ENCODE results near the gene CACNA1I.

The CACNA1I gene

DNA sequence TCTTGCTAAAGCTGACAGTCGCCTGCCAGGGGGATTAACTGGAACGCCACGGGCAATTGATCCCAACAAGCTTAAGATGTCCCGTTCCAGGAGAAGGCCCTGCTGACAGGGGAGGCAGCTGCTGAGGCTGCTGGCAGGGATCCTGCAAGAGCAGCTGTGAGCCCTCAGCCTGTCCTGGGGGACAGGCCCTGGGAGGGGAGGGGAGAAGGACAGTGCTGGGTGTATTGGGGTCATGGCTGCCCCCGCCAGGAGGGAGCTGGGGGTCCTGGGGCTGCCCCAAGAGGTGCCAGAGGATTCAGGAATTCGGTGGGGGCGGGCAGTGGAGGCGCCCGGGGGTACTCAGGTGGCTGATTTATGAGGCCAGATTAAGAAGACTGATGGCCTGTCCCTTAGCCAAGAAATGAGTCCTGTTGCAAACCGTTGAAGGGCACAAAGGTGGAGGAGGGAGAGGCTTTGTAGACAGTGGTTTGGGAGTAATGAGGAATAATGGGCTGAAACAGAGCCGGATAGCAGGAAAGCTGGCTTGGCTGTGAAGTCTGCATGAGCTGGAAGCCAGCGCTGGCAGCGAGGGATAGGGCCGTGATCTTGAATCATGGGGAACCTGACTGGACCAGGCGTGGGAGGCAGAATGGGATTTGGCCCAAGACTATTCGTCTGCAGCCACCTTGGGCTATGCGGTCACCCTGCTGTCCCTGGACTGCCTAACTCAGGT is 133.5 kb downstream of the CACNA1I start:
- H3K27ac ChIP-seq, result no peak overlapping the region
- TF ChIP-seq ZFX (IDR thresholded peaks at IDR 0.05), result no peak
- TF ChIP-seq, protein P1, sequence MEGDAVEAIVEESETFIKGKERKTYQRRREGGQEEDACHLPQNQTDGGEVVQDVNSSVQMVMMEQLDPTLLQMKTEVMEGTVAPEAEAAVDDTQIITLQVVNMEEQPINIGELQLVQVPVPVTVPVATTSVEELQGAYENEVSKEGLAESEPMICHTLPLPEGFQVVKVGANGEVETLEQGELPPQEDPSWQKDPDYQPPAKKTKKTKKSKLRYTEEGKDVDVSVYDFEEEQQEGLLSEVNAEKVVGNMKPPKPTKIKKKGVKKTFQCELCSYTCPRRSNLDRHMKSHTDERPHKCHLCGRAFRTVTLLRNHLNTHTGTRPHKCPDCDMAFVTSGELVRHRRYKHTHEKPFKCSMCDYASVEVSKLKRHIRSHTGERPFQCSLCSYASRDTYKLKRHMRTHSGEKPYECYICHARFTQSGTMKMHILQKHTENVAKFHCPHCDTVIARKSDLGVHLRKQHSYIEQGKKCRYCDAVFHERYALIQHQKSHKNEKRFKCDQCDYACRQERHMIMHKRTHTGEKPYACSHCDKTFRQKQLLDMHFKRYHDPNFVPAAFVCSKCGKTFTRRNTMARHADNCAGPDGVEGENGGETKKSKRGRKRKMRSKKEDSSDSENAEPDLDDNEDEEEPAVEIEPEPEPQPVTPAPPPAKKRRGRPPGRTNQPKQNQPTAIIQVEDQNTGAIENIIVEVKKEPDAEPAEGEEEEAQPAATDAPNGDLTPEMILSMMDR (conservative IDR thresholded peaks at IDR 0.05), result no peak

DNA sequence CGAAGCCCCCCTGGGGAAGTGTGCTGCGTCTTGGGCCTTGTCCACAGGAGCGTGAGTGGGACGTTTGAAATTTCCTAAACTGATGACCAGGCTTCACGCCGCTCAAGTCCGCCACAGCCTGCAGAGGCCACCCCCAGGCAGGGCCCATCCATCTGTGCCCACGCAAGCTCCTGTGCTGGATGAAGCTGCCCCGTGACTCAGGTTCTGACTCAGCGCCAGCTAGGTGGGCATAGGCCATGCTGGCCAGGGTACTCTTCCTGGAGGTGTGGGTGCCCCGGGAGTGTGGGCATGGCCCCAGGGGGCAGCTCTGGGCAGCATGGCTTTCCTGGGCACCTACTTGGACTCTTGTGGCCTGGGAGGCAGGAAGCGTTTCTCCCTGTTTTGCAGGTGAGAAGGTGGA is 134.8 kb downstream of the CACNA1I start:
- no peak overlapping the region for H3K27ac ChIP-seq
- no peak for TF ChIP-seq ZFX (IDR thresholded peaks at IDR 0.05)
- TF ChIP-seq, protein P1 (conservative IDR thresholded peaks at IDR 0.05), result no peak

DNA sequence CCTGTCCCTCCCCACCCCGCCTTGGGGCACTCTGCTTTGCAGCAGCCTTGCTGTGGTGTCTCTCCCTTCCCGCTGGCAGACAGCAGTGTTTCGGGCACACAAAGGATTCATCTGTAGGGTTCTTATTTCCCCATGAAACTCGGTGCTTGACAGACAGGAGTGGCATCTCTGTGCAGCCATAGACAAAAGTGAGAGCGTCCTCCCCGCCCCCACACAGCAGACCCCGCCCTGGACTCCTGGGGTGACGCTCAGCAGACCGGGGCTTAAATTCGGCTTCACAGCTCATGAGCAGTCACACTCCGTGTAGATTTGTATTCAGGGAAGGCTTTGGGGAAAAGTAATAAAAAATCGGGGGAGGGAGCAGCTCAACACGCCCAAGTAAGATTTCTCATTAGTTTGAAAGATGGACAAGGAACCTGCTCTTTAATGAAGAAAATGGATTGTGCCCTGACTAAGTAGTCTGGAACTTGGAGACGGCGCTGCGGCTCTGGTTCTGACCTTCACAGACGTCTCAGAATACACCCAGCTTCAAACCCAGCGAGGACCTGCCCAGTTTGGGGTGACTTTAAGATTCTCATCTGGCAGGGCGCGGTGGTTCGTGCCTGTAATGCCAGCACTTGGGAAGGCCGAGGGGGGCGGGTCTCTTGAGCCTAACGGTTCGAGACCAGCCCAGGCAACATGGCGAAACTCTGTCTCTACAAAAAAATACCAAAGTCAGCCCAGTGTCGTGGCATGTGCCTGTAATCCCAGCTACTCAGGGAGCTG is 136.0 kb downstream of the CACNA1I start:
- TF ChIP-seq, protein P1 (conservative IDR thresholded peaks at IDR 0.05), result no peak
- TF ChIP-seq ZFX (IDR thresholded peaks at IDR 0.05), result no peak
- no peak overlapping the region for H3K27ac ChIP-seq

DNA sequence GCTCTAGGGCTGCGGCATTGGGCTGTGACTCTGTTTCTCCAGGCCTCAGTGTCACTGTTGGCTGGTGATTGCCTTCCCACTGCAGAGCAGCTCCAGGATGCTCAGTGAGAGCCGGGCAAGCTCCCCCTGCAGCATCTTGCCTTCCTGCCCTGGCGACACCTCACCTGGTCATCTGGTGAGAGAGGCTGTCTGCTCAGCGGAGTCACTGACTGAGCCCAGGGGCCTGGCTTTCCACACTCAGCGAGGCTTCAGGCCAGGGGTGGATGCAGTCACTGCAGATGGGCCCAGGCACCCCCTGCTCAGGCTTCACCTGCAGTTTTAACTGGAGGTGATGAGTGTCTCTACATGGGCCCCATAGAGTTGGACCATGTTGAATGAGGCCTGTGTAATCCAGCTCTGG is 136.8 kb downstream of the CACNA1I start:
- no peak overlapping the region for H3K27ac ChIP-seq
- no peak for TF ChIP-seq ZFX (IDR thresholded peaks at IDR 0.05)
- TF ChIP-seq, protein P1 (conservative IDR thresholded peaks at IDR 0.05), result no peak

DNA sequence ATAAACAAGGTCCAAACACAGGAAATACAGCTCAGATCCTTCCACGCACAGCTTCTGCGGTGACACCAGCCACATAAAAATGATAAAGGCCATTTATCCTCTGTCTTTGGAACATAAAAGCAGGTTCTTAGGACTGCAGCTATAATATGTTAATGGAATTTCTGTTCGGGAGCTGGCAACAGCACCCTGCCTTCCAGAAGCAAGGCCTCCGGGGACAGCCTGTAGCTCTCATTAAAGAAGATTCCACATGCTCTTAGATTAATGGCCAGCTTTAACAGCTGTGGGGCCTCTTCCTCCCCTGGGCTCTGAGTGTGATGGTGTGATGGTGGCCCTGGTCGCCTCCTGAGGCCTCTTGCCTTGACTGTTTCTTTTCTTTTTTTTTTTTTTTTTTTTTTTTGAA is 137.3 kb downstream of the CACNA1I start:
- TF ChIP-seq, protein P1 (conservative IDR thresholded peaks at IDR 0.05), result no peak
- no peak for TF ChIP-seq ZFX (IDR thresholded peaks at IDR 0.05)
- H3K27ac ChIP-seq, result no peak overlapping the region

DNA sequence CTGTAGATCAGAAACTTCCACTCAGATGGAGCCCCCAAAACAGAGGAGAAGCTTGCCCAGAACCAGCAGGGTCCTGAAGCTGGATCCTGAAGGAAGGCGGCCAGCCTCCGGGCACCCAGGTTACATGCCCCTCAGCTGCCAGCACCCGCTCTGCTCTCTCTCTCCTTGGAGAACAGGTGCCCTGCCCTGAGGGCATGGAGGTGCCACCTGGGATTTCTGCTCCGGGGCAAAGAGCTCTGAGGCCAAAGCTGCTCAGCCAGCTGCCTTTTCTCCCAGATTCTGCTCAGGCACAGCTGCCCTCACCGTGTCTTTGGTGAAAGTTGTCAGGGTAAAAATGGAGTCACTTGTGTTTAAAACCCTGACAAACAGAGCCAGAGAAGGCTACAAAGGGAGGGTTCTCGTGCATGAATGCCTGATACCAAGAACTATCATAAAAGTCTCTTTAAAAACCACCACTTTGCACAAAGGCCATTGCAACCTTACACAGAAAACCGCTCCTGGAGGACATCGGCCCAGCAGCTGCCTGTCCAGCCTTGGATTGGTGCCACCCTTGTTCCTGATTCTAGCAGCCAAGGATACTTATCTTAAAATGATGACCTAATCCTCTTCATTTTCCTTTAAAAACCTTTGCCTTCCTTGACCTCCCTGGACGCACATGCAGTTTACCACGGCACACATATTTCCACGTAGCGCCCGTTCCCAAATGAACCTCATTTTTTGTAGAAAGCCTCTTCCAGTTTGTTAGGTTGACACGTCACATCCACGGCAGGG is 140.0 kb downstream of the CACNA1I start:
- no peak overlapping the region for H3K27ac ChIP-seq
- TF ChIP-seq, protein P1 (conservative IDR thresholded peaks at IDR 0.05), result no peak
- TF ChIP-seq ZFX (IDR thresholded peaks at IDR 0.05), result no peak

DNA sequence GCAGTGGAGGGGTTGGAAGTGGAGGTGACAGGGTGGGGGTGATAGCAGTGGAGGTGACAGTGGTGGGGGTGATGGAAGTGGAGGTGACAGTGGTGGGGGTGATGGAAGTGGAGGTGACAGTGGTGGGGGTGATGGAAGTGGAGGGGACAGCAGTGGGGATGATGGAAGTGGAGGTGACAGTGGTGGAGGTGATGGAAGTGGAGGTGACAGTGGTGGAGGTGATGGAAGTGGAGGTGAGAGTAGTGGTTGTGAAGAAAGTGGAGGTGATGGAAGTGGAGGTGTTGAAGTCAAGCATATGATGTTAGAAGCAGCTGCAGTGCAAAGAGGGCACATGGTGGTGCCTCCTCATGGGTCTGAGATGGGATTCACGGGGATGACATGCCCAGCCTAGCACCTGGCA is 141.5 kb downstream of the CACNA1I start:
- no peak overlapping the region for H3K27ac ChIP-seq
- TF ChIP-seq, protein P1 (conservative IDR thresholded peaks at IDR 0.05), result no peak
- no peak for TF ChIP-seq ZFX (IDR thresholded peaks at IDR 0.05)
